GM18873 (cell line): ENCODE measurements around the gene BCAR3.
"Not testable (repeated sequence)": the region's sequence is repeated elsewhere in the genome, so short reads cannot be mapped to it uniquely, and the experiment has no call there.

Experiments
- ATAC-seq: cut with Tn5 transposase; IDR thresholded peaks from one replicate; pipeline ENCODE4 v1.9.1; 2021; ENCODE audit warnings: mild to moderate bottlenecking, moderate library complexity, moderate number of reproducible peaks; ENCODE audit not compliant: unreplicated experiment, low FRiP score

BCAR3 gene

DNA sequence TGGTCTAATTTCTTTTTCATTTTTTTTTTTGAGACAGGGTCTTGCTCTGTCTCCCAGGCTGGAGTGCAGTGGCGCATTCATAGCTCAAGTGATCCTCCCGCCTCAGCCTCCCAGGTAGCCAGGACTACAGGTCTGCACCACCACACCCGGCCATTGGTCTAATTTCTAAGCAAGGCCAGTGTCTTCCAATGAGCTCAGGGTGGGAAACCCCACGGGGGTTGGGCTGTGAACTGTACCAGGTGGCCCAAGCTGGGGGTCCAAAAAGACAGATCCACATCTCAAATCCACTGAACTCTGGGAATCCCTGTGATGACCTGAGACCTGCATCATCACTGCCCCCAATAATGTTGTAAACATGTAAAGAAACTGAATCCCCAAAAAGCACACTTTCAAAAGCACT, 79.5 kb downstream of the BCAR3 start:
- no peak for ATAC-seq

DNA sequence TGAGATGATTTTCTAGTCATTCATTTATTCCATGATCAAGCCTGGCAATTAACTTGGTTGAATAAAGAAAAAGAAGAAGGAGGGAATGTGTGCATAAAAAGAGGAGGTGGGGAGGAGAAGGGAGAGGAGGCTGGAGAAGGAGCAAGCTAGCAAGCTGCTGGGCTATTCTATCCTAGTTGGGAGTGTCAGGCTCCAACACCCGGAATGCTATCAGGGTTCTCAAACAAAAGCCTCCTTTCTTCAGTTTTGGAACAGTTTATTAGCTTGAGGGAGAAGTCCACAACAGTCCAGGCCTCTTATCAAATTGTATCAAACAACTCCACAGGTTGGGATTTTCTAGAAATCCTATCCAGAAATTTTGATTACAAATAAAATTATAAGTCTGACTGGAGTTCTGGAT, 80.0 kb downstream of the BCAR3 start:
- no peak for ATAC-seq

GRCh38 chr1:93600663-93601062, 81.0 kb downstream of the BCAR3 start:
- ATAC-seq = no peak

DNA sequence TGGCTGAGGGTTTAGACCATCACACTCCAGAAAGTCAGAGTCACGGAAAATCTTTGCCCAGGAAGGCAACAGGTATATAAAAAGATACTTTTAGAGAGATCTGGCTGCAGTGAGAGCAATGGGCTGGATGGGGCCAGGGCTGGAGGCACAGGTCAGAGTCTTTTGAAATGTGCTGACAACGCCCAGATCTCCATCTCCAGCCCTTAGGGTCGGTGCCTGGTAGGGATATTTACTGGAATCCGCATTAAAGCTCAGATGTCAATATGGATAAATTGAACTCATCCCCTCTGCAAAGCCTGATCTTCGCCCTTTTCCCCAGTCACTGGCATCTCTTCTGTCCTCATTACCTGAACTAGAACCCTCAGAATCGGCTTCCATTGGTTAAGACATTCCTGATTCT, 82.2 kb downstream of the BCAR3 start:
- ATAC-seq = no peak

DNA sequence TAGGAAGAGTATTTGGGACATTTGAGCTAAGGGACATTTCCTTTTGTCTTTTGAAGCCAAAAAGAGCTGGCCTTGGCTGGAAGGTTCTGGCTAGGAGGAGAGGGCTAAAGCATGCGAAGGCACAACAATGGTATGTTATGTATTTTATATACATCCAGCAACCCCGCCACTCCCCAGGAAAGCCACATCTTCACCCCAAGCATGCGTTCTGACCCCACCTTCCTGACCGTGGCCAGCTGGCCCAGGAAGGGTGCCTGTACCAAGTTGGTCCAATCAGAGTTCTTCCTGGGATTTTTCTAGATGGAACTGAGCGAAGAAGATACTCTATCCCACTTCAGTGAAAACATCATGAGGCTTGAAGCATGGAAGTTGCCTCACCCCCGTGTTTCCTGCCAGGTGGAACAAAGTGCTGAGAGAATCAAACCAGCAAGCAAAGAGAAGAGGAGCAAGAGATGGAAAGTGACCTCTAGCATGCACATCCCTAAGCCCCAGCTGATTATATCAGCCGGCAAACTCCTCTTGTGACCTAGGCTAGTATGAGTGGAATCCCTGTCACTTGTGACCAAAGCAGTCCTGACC, 82.7 kb downstream of the BCAR3 start:
- ATAC-seq = no peak

GRCh38 chr1:93598396-93598795, 83.2 kb downstream of the BCAR3 start:
- ATAC-seq = no peak

GRCh38 chr1:93597709-93598108, 83.9 kb downstream of the BCAR3 start:
- ATAC-seq = no peak

GRCh38 chr1:93596329-93597089, 85.1 kb downstream of the BCAR3 start:
- no peak for ATAC-seq

GRCh38 chr1:93595743-93596142, 85.9 kb downstream of the BCAR3 start:
- no peak for ATAC-seq

GRCh38 chr1:93595266-93595665, 86.4 kb downstream of the BCAR3 start:
- ATAC-seq = no peak

- no peak for ATAC-seq
Measured at GRCh38 chr1:93594603-93594880, 87.1 kb downstream of the BCAR3 start.

DNA sequence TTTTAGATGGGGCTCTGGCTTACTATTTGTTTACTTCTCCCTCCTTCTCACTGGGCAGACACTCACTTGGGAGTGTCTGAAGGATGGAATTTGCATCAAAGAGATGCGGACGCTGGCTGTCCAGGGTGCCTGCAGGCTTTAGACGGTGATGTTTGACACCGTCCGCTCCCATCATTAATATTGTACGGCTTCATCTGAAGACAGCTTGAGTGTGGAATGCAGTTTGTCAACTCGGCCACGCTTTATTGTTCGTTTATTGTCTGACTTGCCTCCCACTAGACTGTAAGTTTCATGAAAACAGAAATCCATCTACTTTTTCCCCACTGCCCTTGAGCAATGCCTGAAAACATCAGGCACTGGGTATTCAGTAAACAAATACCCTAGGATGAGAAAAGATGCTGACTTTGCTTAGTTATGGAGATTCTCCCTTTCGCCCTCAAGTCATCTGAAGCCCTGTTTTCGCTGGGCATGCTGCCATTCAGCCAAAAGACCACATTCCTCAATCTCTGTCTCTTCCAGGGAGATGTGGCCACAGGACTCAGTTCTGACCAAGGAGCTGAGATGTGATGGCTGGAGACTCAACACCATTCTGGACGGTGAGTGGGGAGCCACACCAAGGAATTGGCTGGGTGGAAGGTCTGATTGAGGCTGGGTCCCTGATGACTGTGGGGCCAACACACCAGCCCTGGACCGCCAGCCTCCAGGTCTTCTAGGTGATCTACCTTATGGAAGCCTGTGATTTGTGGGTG, 87.6 kb downstream of the BCAR3 start:
- no peak for ATAC-seq

GRCh38 chr1:93592551-93592949, 89.1 kb downstream of the BCAR3 start:
- no peak for ATAC-seq

- peak; percentile 78 for ATAC-seq
Measured at GRCh38 chr1:93591676-93592550, 89.7 kb downstream of the BCAR3 start.

DNA sequence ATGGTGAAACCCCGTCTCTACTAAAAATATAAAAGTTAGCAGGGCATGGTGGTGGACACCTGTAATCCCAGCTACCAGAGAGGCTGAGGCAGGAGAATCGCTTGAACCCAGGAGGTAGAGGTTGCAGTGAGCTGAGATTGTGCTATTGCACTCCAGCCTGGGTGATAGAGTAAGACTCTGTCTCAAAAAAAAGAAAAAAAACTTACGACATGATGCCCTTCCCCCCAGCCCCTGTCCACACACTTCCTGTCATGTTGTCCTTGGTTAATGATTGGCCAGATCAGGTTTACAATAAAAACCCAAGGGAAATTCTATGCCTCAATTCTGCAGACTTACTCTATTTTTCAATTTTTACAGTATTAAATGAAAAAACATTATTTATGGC, 90.4 kb downstream of the BCAR3 start:
- ATAC-seq = not testable (repeated sequence)

GRCh38 chr1:93588955-93589354, 92.7 kb downstream of the BCAR3 start:
- no peak for ATAC-seq

DNA sequence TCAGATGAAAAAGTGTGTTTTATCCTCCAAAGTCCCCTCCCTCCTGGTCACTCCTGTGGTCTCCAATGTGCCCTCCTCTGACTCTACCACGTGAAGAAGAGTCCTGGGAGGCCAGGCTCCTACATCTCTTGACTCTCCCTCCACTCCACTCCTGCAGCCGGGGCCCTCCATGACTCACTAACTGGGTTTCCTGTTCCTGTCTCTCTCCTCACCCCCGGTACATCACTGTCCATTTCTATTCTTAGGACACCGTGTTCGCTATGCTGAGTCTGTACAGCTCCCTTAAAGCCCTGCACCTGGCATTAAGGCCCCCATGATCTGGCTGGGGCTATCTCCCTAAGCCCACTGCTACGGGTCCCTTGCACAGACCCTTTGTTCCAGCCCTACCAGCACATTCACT, 93.4 kb downstream of the BCAR3 start:
- no peak for ATAC-seq

- no peak for ATAC-seq
Measured at GRCh38 chr1:93587354-93587753, 94.3 kb downstream of the BCAR3 start.

DNA sequence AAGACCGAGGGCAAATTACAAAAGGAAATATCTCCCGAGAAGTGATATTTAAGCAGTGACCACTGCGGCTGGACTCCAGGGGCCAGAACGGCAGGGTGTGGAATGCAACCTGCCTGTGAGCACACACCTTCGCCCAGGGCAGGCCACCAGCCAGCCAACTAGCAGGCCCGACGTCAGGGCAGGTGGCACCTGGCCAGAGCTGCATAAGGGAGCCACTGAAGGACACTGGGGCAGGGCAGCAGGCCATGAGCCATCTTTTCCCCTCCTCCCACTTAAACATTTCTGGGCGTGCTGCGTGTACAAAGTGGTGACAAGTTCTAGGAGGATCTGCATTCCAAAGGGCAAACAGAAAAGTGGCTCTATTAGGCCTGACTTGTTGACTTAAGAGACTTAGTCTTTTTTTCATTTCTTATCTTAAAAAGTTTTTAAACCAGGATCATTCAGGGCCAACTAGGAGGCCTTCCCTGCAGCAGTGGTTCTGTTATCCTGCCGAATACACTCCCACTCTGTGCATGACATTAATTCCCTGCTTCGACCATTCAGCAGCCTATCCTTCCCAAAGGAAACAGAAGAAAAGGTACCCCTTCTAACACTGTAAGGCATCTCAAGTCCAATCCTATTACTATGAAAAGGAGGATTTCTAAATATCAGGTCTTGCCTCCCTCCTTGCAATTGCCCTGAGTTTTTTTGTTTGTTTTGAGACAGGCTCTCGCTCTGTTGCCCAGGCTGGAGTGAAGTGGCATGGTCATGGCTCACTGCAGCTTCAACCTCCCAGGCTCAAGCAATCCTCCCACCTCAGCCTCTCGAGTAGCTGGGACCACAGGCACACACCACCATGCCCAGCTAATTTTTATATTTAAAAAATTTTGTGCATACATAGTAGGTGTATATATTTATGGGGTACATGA, 96.3 kb downstream of the BCAR3 start:
- ATAC-seq = no peak
